GM19035 (cell line): ENCODE data around the gene SFN.
"Not testable (repeated sequence)": the region's sequence is repeated elsewhere in the genome, so short reads cannot be mapped to it uniquely, and the experiment has no call there.

ENCODE experiments used
- ATAC-seq: cut with Tn5 transposase; IDR thresholded peaks from one replicate; pipeline ENCODE4 v1.9.1; 2021; ENCODE audit not compliant: unreplicated experiment

SFN gene

DNA sequence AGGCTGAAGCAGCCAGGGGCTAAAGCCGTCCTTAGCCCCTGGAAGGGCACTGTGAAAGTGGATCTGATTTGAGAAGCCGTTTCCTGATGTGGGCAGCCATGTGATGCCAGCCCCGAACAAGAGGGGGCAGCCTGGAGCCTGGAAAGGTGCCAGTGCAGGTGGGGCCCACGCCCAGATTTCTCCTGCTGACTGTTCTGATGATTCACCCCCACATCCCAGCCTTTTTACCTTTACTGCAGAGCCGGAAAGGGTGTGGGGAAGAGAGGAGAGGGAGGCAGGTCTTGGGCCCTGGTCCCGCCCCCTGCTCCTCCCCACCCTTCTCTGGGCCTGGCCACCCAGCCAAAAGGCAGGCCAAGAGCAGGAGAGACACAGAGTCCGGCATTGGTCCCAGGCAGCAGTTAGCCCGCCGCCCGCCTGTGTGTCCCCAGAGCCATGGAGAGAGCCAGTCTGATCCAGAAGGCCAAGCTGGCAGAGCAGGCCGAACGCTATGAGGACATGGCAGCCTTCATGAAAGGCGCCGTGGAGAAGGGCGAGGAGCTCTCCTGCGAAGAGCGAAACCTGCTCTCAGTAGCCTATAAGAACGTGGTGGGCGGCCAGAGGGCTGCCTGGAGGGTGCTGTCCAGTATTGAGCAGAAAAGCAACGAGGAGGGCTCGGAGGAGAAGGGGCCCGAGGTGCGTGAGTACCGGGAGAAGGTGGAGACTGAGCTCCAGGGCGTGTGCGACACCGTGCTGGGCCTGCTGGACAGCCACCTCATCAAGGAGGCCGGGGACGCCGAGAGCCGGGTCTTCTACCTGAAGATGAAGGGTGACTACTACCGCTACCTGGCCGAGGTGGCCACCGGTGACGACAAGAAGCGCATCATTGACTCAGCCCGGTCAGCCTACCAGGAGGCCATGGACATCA lies at the start of gene SFN:
Gene SFN, plus strand, starts transcription at position 369 of the 904 bp plus-strand sequence. Its CDS starts 64 bp downstream, at position 433.
- no peak for ATAC-seq

DNA sequence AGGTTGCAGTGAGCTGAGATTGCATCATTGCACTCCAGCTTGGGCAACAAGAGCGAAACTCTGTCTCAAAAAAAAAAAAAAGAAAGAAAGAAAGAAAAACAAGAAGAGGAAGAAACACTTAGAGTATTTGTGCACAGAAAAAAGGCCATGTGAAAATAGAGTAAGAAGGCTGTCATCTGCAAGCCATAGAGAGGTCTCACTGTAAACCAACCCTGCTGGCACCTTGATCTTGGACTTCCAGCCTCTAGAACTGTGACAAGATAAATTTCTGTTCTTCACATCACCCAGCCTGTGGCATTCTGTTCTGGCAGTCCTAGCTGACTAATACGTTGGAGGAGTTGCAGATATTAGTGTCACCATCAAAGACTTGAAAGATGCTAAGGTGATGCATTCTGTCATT lies 48.6 kb upstream of the SFN start:
- ATAC-seq: no peak

DNA sequence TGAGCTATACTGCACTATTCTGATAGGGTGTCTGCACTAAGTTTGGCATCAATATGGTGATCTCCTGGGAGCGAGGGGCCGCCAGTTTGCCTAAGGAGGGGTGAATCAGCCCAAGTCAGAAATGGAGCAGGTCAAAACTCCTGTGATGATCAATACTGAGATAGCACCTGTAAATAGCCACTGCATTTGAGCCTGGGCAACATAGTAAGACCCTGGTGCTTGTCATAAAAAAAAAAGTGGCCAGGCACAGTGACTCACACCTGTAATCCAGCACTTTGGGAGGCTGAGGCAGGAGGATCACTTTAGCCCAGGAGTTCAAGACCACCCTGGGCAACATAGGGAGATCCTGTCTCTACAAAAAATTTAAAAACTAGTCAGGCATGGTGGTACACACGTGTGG lies 48.1 kb upstream of the SFN start:
- no peak for ATAC-seq

DNA sequence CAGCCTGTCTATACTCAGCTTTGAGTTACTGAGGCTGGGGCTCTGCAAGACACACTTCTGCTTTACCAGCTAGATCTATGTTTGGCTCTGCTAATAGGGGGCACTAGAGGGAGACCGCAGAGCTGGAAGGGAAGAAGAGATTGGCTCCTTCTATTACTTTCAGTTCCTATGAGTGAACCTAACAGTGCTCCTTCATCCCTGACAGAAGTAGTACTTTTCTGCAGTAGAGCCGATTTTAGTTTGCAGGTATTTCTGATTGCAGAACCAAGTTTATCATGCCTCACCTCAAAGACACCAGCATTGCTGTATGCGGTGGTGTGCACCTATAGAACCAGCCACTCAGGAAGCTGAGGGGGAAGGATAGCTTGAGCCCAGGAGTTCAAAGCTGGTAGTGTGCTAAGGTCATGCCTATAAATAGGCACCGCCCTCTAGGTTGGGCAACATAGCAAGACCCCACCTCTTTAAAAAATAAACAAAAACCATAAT lies 42.1 kb upstream of the SFN start:
- peak; percentile 69 for ATAC-seq

DNA sequence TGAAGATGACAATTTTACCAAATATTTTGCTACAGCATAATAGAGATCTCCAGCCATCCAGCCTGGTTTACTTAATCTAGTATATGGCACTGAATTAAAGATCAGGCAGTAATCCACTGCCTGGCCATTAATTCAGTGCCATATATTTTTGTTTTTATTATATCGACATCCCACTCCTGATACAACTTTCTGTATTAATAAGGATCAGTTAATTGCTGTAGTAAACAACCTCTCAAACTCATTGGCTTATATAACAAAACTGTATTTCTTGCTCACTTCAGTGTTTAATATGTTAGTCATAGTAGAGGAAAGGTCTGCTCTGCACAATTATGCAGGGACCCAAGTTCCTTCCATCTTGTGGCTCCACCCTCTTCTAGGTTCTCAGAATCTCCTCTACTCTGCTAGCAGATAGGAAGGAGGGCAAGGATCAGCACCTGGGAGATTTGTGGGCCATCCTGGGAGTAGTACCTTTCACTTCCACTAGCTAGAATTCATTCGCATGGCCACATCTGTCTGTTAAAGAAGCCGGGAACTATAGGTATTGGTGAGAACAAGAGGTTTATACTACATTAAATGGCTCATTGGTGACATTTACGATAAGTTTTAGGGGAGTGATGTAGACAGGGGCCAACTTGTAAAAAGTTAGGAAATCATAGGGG lies 40.1 kb upstream of the SFN start:
- ATAC-seq: no peak

DNA sequence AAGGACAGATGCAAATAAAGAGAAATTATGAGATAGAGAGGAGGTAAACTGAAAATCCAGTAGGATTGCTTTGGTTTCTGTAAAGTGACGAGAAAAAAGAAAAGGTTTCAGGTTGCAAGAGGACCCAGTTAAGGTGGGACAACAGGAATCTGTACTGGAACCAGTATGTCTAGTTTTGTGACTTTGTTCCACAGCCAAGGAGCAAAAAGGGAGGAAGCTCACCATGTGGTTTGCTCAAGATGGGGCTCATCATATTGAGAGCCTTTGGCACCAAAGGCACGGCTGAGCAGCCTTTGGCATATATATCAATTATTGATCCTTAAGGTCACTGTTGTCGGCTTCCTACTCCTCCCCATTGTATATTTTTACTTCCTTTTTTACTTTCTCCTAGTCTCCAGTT lies 38.2 kb upstream of the SFN start:
- no peak for ATAC-seq

DNA sequence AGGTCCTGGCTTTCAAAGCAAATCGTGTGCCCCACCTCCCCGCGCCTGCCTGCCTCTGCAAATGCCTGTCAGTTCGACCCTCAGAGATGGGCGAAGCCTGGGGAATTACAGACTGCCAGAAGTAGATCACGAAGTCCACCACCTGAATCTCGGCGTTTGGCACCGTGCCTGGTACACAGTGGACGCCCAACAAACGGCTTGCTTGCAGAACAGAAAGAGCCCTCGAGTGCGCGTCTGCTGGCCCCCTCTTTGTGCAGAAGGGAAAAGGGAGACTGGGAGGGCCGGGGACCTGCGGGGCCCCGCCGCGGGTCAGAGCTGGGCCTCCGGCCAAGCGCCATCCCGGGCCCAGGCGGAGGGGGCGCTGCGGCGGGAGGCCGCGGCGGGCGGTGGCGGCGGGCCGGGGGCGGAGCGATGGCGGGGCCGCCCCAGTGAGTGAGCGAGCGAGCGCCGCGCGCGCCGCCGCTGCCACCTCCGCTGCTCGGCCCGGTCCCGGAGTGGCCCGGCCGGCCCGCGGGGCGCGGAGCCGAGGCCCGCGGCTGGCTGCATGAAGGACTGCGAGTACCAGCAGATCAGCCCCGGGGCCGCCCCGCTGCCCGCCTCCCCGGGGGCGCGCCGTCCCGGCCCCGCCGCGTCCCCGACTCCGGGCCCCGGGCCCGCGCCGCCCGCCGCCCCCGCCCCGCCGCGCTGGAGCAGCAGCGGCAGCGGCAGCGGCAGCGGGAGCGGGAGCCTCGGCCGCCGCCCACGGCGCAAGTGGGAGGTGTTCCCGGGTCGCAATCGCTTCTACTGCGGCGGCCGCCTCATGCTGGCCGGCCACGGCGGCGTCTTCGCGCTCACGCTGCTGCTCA lies 36.5 kb upstream of the SFN start, which contains the start of gene ZDHHC18:
Gene ZDHHC18, plus strand, starts transcription at position 428 of the 845 bp plus-strand sequence. Its CDS starts 117 bp downstream, at position 545.
- peak; percentile 77 for ATAC-seq

DNA sequence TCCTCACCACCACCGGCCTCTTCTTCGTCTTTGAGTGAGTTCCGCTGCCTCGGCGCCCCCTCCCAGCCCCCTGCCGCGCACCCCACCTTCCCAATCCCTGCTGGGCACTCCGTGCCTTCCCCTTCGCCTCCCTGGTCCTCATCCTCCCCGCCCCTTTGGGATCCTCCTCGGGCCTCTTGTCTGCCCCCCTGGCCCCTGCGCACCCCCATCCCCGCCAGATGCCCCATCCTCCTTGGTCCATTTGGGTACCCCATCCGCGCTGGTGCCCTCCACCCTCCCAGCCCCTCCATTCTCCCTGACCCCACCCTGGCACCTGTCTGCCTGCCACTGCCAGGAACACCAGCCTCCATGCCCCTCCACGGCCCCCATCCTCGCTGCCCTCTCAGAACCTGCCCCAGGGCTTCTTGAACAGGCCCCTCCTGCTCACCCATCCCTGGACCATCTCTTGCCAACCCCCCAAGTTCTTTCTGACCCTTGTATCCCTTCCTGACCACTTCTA lies 35.8 kb upstream of the SFN start:
- no peak for ATAC-seq

DNA sequence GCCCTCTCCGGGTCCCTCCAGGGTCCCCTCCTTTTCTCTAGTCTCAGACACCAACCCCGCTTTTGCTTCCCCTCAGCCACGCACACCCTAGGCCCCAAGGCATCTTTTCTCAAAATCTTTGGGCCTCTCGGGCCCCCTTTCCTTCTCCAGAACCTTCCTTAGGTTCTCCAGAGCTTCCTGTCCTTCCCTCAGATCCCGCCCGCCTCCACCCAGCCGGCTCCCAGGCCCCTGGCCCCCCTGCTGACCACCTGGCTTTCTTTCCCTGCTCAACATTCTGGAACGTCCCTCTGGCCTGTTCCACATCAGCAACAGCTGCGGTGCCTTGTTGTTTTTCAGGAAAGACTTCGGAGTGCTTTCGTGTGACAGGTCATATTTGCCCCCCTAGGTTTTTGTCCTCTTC lies 35.3 kb upstream of the SFN start:
- ATAC-seq: no peak

DNA sequence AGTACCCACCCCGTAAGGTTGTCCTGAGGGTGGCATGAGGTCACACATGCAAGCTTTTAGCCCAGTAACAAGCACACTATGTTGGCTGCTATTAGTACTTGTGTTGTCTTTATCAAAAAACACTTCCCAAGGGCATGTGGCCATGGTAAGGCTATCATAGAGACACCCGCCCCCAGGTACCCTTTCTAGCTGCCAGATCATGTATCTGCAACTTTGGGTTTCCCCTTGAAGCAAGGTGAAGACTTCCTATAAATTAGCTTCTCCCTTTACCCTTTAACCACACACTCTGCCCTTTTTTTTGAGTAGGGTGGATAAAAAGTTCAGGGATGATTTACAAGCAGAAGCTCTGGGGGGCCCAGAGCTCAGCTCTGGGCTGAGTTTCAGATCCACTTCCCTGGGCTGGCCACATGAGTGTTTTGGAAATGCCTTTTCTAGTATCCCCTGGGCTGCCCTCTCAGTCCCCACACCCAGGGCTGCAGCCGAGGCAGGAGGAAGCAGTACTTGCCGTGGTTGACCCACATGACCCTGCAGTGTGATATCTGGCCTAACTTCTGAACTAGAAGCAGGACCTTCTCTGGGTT lies 34.4 kb upstream of the SFN start:
- ATAC-seq: no peak

DNA sequence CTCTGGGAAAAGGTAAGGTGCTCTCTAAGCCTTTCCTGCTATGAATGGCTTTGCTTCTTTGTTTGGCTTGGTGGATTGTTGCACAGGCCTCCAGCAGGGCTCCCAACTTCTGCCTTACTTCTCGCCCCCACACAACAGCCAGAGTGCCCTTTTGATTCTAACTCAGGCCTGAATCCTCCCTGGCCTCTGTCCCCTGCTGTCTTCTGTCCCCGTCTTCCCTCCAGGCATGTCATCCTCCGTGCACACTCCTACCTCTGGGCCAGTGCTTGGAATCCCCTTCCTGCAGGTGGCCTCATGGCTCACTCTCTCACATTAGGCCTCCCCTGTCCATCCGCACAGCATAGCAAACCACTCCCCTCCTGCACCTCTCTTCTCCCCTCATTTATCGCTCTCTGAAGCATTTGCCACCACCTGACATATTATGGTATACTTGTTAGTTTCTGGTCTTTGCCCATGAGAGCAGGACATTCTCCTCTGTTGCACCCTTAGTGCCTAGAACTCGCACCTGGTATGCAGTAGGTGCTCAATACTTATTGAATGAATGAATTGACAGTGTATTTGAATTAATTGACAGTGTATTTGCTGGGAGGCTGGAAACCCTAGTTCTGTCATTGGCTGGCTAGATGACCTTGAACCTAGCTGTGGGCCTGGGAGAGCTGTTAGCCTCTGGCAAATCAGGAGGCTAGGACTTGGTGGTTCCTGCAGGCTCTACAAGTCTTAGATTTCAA lies 33.6 kb upstream of the SFN start:
- ATAC-seq: no peak

DNA sequence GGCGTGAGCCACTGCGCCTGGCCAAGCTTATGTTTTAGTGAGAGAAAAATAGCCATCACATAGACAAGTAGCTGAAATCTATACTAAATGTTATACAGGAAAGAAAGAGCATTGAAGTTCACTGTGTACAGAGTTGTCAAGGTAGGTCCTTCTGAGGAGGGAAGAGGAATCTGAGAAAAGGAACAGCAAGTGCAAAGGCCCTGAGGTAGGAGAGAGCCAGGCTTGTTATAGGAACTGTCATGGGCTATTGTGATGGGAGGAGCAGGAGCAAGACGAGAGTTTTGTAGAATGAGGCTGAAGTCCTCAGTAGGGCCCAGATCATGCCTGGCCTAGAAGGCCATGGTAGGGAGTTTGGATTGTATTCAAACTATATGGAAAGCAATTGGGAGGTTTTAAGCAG lies 31.9 kb upstream of the SFN start:
- ATAC-seq: no peak

DNA sequence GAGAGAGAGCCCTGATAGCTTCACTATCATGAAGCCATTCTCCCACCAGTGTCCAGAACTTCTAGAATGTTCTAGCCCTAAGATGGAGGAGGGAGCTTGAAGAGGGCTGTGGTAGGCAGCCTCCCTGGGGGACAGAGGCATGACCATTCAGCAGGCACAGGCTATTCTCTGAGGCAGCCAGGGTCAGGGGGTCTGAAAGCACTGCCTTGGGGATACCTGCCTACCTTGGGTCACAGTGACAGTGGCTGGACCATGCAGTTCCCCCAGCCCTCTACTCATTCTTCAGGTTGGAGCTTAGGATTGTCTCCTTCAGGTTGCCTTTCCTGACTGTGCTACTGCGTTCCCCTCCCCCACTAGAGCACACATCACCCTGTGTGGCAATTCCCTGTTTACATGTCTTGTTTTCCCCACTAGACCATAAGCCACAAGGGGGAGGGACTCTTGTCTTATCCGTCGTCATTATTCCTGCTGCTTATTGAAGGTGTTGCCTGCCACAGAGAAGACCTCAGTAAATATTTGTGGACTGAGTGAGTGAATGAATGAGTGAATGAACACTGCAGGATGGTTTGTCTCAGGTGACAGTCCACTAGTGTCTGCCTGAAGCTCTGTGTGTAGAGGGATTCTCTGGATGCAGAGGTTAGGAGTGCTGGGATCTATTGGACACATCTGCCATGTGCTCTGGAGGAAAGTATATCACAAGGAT lies 31.3 kb upstream of the SFN start:
- no peak for ATAC-seq

DNA sequence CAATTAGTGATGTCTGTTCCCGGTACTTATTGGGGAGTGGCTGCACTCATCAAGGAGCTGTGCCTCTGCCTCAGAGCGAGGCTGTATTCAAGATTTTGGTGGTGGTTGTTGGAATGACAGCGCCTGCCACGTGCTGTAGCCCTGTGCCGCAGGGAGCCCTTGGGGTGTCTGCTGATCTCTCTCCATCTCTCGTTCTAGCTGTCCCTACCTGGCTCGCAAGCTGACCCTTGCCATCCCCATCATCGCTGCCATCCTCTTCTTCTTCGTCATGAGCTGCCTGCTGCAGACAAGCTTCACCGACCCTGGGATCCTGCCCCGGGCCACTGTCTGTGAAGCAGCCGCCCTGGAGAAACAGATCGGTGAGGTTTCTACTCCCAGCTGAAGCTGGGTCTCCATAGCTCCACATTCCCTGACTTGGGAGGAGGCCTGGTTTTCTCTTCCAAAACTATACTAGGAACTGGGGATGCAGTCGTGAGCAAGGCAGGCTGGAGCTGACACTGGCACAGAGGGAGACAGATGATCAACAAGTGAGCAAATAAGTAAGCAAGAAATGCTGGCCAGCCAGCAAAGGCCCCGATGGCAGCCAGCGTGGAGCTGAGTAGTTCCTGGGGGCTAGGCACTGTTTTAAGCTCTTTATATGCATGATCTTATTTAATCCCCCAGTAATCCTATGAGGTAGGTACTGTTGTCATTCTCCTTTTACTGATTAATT lies 30.5 kb upstream of the SFN start:
- no peak for ATAC-seq

DNA sequence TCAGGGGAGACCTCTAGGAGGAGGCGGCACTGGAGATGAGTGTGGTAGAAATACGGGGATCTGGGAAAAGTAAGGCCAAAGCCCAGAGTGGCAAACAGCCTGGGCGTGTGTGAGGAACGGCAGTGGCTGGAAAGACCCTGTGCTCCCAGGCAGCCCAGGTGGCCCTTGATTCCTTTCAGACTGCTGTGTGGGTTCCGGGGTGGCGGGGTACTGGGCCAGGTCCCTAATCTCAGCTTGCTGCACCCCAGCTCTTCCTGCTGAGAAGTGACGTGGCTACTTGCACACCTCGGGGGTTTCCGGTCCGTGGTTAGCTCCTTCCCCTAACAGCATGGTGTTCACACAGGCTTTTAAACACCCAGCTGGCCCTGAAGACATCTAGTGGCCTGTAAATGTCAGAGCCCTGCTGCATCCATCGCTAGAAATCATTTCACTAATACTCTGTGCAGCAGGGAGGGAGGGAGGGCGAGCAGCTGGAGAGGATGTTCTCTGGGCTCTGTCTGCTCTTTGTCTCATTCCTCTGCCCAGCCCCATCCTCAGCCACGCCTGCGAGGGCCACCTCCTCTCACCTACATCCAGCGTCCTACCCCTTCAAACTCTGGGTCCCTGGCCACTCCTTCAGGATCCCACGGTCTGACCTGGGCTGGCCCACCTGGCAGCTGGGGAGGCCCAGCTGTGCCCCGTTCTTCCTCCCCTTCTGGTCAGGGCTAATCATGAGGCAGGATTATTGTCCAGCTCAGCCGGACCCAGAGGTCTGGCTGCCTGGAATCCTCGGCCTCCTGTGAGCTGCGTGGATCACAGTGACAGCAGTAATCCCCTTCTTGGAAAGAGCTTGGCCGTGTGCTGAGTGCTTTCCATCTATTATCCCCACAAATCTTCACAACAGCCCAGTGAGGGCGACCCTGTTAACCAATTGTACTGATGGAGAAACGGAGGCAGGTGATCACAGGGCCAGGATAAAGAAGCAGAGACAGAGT lies 29.2 kb upstream of the SFN start:
- ATAC-seq: peak; percentile 77

DNA sequence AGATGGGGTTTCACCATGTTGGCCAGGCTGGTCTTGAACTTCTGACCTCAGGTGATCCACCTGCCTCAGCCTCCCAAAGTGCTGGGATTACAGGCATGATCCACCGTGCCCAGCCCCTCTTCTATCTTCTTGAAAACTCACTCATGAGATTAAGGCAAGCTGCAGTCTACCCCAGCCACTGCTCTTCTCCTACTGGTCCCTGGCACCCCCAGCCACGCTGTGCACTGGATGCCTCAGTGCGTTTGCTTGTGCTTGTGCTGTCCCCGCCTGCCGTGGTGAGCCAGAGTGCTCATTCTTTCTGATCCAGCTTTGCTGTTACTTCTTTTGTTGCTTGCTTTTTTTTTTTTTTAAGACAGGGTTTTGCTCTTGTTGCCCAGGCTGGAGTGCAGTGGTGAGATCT lies 25.3 kb upstream of the SFN start:
- ATAC-seq: not testable (repeated sequence)

DNA sequence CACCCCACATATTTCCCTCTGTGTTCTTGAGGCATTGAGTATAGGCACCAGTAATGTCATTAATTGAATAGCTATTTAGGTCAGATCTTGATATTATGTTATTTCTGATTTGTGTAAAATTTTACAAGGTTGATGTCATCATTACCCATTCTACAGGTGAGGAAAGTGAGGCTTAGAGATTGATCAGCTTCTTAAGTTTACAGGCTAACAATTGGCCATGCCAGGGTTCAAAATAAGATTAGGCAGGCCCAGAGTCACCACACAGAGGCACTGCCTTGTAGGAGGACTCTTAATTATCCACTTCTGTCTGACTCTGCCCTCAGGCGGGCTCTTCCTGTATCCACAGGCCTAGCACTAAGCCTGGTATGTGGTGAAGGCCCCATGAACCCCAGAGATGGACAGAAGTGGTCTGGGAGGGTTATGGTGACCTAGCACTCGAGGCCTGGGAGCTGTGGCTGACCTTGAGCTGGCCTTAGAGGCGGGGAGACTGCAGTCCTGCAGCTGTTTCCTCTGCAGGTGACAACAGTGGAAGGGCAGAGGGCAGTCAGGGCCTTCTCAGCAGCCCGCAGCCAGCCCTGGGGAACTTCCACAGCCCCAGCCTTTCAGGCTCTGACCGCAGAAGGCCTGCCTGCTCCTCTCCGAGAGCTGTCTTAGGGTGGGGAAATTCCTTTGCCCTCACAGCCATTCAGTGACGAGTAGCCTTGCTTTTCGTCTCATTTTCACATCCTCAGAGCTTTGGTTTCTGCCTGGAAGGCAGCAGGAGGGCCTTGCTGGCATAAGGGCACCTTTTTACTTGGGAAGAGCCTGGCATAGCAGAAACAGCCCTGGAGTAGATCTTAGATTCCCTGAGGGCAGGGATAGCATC lies 24.2 kb upstream of the SFN start:
- ATAC-seq: peak; percentile 93
